ENCODE results near the gene SIL1. TPM values are rescaled to one million over a fixed set of nuclear protein-coding genes. Genes with fewer than 3 reads are reported as not detected.

SIL1 gene
- total RNA-seq, 4 donors from 2014 or later, result 28.6 to 48.1 (median 36.5) TPM

GRCh38 chr5:139138809-139139208, 59.4 kb downstream of the SIL1 start:
- Histone ChIP-seq H3K4me3 (no peak overlapping the region), H3K4me1 (peaks cover 13 to 81% (median 31%) of the 10 kb centered on the region in 3 donors), H3K9me3 (no peaks in the 10 kb centered on the region), H3K27ac (peak overlapping the region in 3 of 4 donors; percentile 78 to 85 (median 82)), H3K27me3 (no peaks in the 10 kb centered on the region), H3K36me3 (no peaks in the 10 kb centered on the region)
- WGBS, 2 donors (ENCODE audit: low coverage in 1 of 2), result 20% methylated on average over 1 of the region's 3 CpGs; no CpG with 5 or more reads in 1 of the 2 donors
- ATAC-seq, result no peak
- TF ChIP-seq, protein P1, sequence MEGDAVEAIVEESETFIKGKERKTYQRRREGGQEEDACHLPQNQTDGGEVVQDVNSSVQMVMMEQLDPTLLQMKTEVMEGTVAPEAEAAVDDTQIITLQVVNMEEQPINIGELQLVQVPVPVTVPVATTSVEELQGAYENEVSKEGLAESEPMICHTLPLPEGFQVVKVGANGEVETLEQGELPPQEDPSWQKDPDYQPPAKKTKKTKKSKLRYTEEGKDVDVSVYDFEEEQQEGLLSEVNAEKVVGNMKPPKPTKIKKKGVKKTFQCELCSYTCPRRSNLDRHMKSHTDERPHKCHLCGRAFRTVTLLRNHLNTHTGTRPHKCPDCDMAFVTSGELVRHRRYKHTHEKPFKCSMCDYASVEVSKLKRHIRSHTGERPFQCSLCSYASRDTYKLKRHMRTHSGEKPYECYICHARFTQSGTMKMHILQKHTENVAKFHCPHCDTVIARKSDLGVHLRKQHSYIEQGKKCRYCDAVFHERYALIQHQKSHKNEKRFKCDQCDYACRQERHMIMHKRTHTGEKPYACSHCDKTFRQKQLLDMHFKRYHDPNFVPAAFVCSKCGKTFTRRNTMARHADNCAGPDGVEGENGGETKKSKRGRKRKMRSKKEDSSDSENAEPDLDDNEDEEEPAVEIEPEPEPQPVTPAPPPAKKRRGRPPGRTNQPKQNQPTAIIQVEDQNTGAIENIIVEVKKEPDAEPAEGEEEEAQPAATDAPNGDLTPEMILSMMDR (IDR thresholded peaks at IDR 0.05), result no peak
- TF ChIP-seq POLR2AphosphoS5 (IDR thresholded peaks at IDR 0.05), result peak; percentile 16

GRCh38 chr5:139138109-139138508, 60.1 kb downstream of the SIL1 start:
- Histone ChIP-seq H3K27me3 (no peaks in the 10 kb centered on the region), H3K4me3 (no peak overlapping the region), H3K4me1 (peaks cover 13 to 83% (median 33%) of the 10 kb centered on the region in 3 donors), H3K27ac (peak overlapping the region in 3 of 4 donors; percentile 78 to 85 (median 82)), H3K9me3 (no peaks in the 10 kb centered on the region), H3K36me3 (no peaks in the 10 kb centered on the region)
- no peak for TF ChIP-seq POLR2AphosphoS5 (IDR thresholded peaks at IDR 0.05)
- no peak for TF ChIP-seq EP300 (IDR thresholded peaks at IDR 0.05)
- TF ChIP-seq, protein P1 (IDR thresholded peaks at IDR 0.05), result no peak
- WGBS, 2 donors (ENCODE audit: low coverage in 1 of 2), result 70 to 89% methylated on average over 2 to 3 of the region's 4 CpGs
- no peak for ATAC-seq

- H3K27ac ChIP-seq, result peak overlapping the region in 2 of 4 donors; percentile 78 to 85
- TF ChIP-seq, protein P1 (IDR thresholded peaks at IDR 0.05), result peak in 1 of 4 experiments; percentile 21
- no peak for TF ChIP-seq POLR2A (IDR thresholded peaks at IDR 0.05)
- no peaks in the 10 kb centered on the region for H3K27me3 ChIP-seq
- WGBS, 2 donors (ENCODE audit: low coverage in 1 of 2), result 73 to 80% methylated on average over 3 to 4 of the region's 4 CpGs
- ATAC-seq, result no peak
- H3K4me3 ChIP-seq, result no peak overlapping the region
- H3K9me3 ChIP-seq, result no peaks in the 10 kb centered on the region
- no peaks in the 10 kb centered on the region for H3K36me3 ChIP-seq
- H3K4me1 ChIP-seq, result peaks cover 17 to 85% (median 37%) of the 10 kb centered on the region in 3 donors
These were observed 60.5 kb downstream of the SIL1 start for GRCh38 chr5:139137697-139138096.

DNA sequence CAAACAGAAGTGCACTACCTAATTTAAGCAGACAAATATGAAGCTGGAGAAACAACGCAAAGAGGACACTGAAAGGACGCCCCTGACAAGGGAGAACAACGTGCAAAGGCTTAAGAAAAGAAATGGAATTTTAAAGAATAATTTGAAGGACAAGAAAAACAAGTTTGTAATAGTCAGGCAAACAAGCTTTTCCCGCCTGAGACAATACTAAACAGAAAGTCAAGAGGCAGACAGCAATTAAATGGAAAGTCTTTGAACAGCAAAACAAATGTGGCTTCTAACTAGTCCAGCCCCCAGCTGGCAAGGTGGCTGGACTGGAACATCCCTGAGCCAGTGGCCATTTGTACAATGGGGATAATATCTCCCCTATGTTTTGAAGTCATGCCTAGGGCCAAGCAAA, 63.3 kb downstream of the SIL1 start:
- H3K4me1 ChIP-seq, result peaks cover 18 to 85% (median 36%) of the 10 kb centered on the region in 3 donors

GRCh38 chr5:139133282-139133681, 64.9 kb downstream of the SIL1 start:
- ATAC-seq, result no peak
- Histone ChIP-seq H3K4me1 (peaks cover 17 to 70% (median 32%) of the 10 kb centered on the region in 3 donors), H3K27me3 (no peaks in the 10 kb centered on the region), H3K4me3 (no peak overlapping the region), H3K9me3 (no peaks in the 10 kb centered on the region), H3K36me3 (no peaks in the 10 kb centered on the region), H3K27ac (peak overlapping the region; percentile 92 to 97 (median 93))
- 13 to 22% methylated on average over 2 of the region's 2 CpGs for whole genome bisulfite sequencing, 2 donors (ENCODE audit: low coverage in 1 of 2)
- no peak for TF ChIP-seq POLR2A (IDR thresholded peaks at IDR 0.05)
- TF ChIP-seq POLR2AphosphoS5 (IDR thresholded peaks at IDR 0.05), result no peak
- TF ChIP-seq EP300 (IDR thresholded peaks at IDR 0.05), result no peak
- TF ChIP-seq, protein P1 (IDR thresholded peaks at IDR 0.05), result no peak

More for the DNA sequence above, 63.3 kb downstream of the SIL1 start:
- no peaks in the 10 kb centered on the region for H3K27me3 ChIP-seq
- ATAC-seq, result no peak
- 40 to 69% methylated on average over 3 to 4 of the region's 4 CpGs for whole genome bisulfite sequencing, 2 donors (ENCODE audit: low coverage in 1 of 2)
- H3K9me3 ChIP-seq, result no peaks in the 10 kb centered on the region
- TF ChIP-seq POLR2A (IDR thresholded peaks at IDR 0.05), result no peak
- TF ChIP-seq, protein P1 (IDR thresholded peaks at IDR 0.05), result no peak
- no peak for TF ChIP-seq POLR2AphosphoS5 (IDR thresholded peaks at IDR 0.05)
- TF ChIP-seq EP300 (IDR thresholded peaks at IDR 0.05), result no peak
- no peak overlapping the region for H3K4me3 ChIP-seq
- peak overlapping the region in 3 of 4 donors; percentile 1 to 94 (median 92) for H3K27ac ChIP-seq
- no peaks in the 10 kb centered on the region for H3K36me3 ChIP-seq

Data from gastroesophageal sphincter (tissue), 4 donors.